IMR-90 (cell line): ENCODE results near the gene SERPINF2. TPM values are rescaled to one million over a fixed set of nuclear protein-coding genes. Genes with fewer than 3 reads are reported as not detected.
"Not testable (repeated sequence)": the region's sequence is repeated elsewhere in the genome, so short reads cannot be mapped to it uniquely, and the experiment has no call there.

Source experiments
- ATAC-seq: fragments of 200-7000 bp; cut with Tn5 transposase; 2 replicates; pipeline ENCODE4 v1.9.1; 2020; ENCODE audit warnings: low read depth, mild to moderate bottlenecking, moderate library complexity
- BruUV-seq: library from RNA; stranded (reverse); fragments of 400-500 nt; replicated peaks from 2 replicates; lab custom pipeline; 2021; lab: Mats Ljungman, UMichigan
- CTCF ChIA-PET: fragments of 300-600 bp; formaldehyde crosslinking; extraction: SDS; loops from one replicate; lab custom pipeline; 2021; ENCODE audit warnings: antibody characterized with exemption; lab: Yijun Ruan, JAX
- POLR2A ChIA-PET: fragments of 300-600 bp; sonication (Branson Sonifier 250); formaldehyde crosslinking; loops from one replicate; lab custom pipeline; 2022; ENCODE audit warnings: antibody characterized with exemption; ENCODE audit not compliant: unreplicated experiment; lab: Charles Lee
- DNase-seq: peaks from one replicate; pipeline ENCODE4 v3.0.0; 2013
- H2AFZ ChIP-seq: replicated peaks from 2 replicates; pipeline ENCODE3; 2013; ENCODE audit warnings: low read length, mild to moderate bottlenecking; ENCODE audit not compliant: poor library complexity
- H2AK5ac ChIP-seq: 2 replicates; pipeline ENCODE4 v1.6.1; 2013; ENCODE audit warnings: low read depth, low read length, inconsistent platforms
- H2AK9ac ChIP-seq: replicated peaks from 2 replicates; pipeline ENCODE3; 2013; ENCODE audit warnings: mild to moderate bottlenecking, low read depth, low read length, moderate library complexity; ENCODE audit not compliant: poor library complexity
- H2BK120ac ChIP-seq: 2 replicates; pipeline ENCODE4 v1.6.1; 2013; ENCODE audit warnings: low read depth, low read length, inconsistent platforms
- H2BK15ac ChIP-seq: 3 replicates; pipeline ENCODE4 v1.6.1; 2013; ENCODE audit warnings: low read depth, low read length, inconsistent platforms
- H2BK20ac ChIP-seq: 2 replicates; pipeline ENCODE4 v1.6.1; 2013; ENCODE audit warnings: low read depth, mild to moderate bottlenecking, inconsistent platforms, low read length, moderate library complexity
- H2BK5ac ChIP-seq: 2 replicates; pipeline ENCODE4 v1.6.1; 2013; ENCODE audit warnings: mild to moderate bottlenecking, low read depth, low read length, inconsistent platforms; ENCODE audit not compliant: poor library complexity, severe bottlenecking
- H3K14ac ChIP-seq: replicated peaks from 2 replicates; pipeline ENCODE4 v1.6.1; 2013; ENCODE audit warnings: low read depth, low read length, inconsistent platforms
- H3K18ac ChIP-seq: 2 replicates; pipeline ENCODE4 v1.6.1; 2013; ENCODE audit warnings: low read depth, low read length, control low read depth
- H3K23ac ChIP-seq: 2 replicates; pipeline ENCODE4 v1.6.1; 2013; ENCODE audit warnings: low read depth, low read length, inconsistent platforms
- H3K27ac ChIP-seq: 2 replicates; pipeline ENCODE4 v1.5.1; 2013; ENCODE audit warnings: mild to moderate bottlenecking, control low read depth, low read length; ENCODE audit not compliant: insufficient read depth
- H3K27me3 ChIP-seq: 2 replicates; pipeline ENCODE4 v1.6.1; 2013; ENCODE audit warnings: low read length; ENCODE audit not compliant: control insufficient read depth, insufficient read depth
- H3K36me3 ChIP-seq: 2 replicates; pipeline ENCODE4 v1.6.1; 2013; ENCODE audit warnings: low read length, mixed read lengths; ENCODE audit not compliant: control insufficient read depth, insufficient read depth
- H3K4ac ChIP-seq: 2 replicates; pipeline ENCODE4 v1.6.1; 2013; ENCODE audit warnings: low read depth, low read length, inconsistent platforms
- H3K4me1 ChIP-seq: 2 replicates; pipeline ENCODE4 v1.6.1; 2013; ENCODE audit warnings: low read length, mixed read lengths; ENCODE audit not compliant: control insufficient read depth, insufficient read depth
- H3K4me2 ChIP-seq: 2 replicates; pipeline ENCODE4 v1.6.1; 2013; ENCODE audit warnings: low read depth, mild to moderate bottlenecking, control low read depth, low read length, moderate library complexity
- H3K4me3 ChIP-seq: 2 replicates; pipeline ENCODE4 v1.5.1; 2013; ENCODE audit warnings: low read depth, mild to moderate bottlenecking, control low read depth, low read length, moderate library complexity; ENCODE audit not compliant: insufficient read depth
- H3K56ac ChIP-seq: 2 replicates; pipeline ENCODE4 v1.6.1; 2013; ENCODE audit warnings: low read length, inconsistent platforms; ENCODE audit not compliant: insufficient read depth; ENCODE audit errors: extremely low read depth
- H3K79me1 ChIP-seq, 2 experiments: 2 replicates each; pipeline ENCODE4 v1.6.1; 2013; ENCODE audit warnings: low read length in 2 of 2, inconsistent platforms in 1 of 2, low read depth in 1 of 2
- H3K9ac ChIP-seq: 2 replicates; pipeline ENCODE4 v1.6.1; 2013; ENCODE audit warnings: low read depth, low read length, control low read depth
- H3K9me1 ChIP-seq: 2 replicates; pipeline ENCODE4 v1.6.1; 2013; ENCODE audit warnings: low read length, inconsistent platforms; ENCODE audit not compliant: insufficient read depth
- H3K9me3 ChIP-seq: 2 replicates; pipeline ENCODE4 v1.6.1; 2013; ENCODE audit warnings: low read length; ENCODE audit not compliant: control insufficient read depth, insufficient read depth
- H4K20me1 ChIP-seq: 2 replicates; pipeline ENCODE4 v1.6.1; 2013; ENCODE audit warnings: low read length, inconsistent platforms; ENCODE audit not compliant: insufficient read depth
- H4K5ac ChIP-seq: 2 replicates; pipeline ENCODE4 v1.6.1; 2013; ENCODE audit warnings: mild to moderate bottlenecking, low read depth, low read length, control low read depth
- H4K8ac ChIP-seq, 2 experiments: 2 replicates each; pipeline ENCODE4 v1.6.1; 2013; ENCODE audit warnings: low read depth in 2 of 2, low read length in 2 of 2, control low read depth in 1 of 2, inconsistent platforms in 1 of 2
- H4K91ac ChIP-seq: 2 replicates; pipeline ENCODE4 v1.6.1; 2013; ENCODE audit warnings: low read depth, low read length, inconsistent platforms; ENCODE audit not compliant: insufficient read depth
- WGBS, 2 experiments: methylation state at CpG; one replicate each; pipeline versions ENCODE4 v1.1.5 to v1.1.7; 2013; ENCODE audit warnings: missing lambda C conversion rate in 2 of 2; ENCODE audit not compliant: insufficient read length in 1 of 2; ENCODE audit errors: extremely low coverage in 2 of 2; 5-methylcytosine and 5-hydroxymethylcytosine counted together
- dilution Hi-C: fragments of 300-500 bp; cut with HindIII; formaldehyde crosslinking; loops from one replicate; pipeline ENCODE4 v1.14.3; 2018; ENCODE audit warnings: low sequenced_read_pairs; ENCODE audit not compliant: unreplicated experiment
- in situ Hi-C: fragments of 300-500 bp; cut with MboI; formaldehyde crosslinking; loops from 3 replicates; pipeline ENCODE4 v1.14.3; 2019; ENCODE audit warnings: low sequenced_read_pairs, inconsistent platforms, mixed read lengths
- intact Hi-C: fragments of 100-400 bp; cut with micrococcal nuclease; formaldehyde crosslinking; loops from 2 replicates; pipeline ENCODE4 v1.10.0; 2022
- polyA plus RNA-seq, 3 experiments: library from polyadenylated mRNA; depleted of rRNA; stranded (reverse); fragments of >200 nt; gene quantifications; 2 replicates each; pipeline ENCODE4 v1.2.3, GENCODE V29; 2012; ENCODE audit warnings: low replicate concordance in 1 of 3
- total RNA-seq: library from RNA; depleted of rRNA; stranded (reverse); fragments of >200 nt; gene quantifications from 2 replicates; pipeline ENCODE4 v1.2.3, GENCODE V29; 2012

The SERPINF2 gene
- total and polyA plus RNA-seq, 2 of the 4 experiments (the other 2 are of a cell fraction): not detected

GRCh38 chr17:1741899-1742298 lies 772 bp upstream of the SERPINF2 start:
- DNase-seq: not testable (repeated sequence)

More at GRCh38 chr17:1741899-1742298, 772 bp upstream of the SERPINF2 start:
- H3K27me3 ChIP-seq, H2AFZ ChIP-seq, BruUV-seq, H2BK15ac ChIP-seq, H3K27ac ChIP-seq, H3K56ac ChIP-seq, H2BK20ac ChIP-seq, H3K79me1 ChIP-seq, H3K9me3 ChIP-seq, H4K91ac ChIP-seq, H4K5ac ChIP-seq, H3K18ac ChIP-seq, H3K4me2 ChIP-seq, H3K9me1 ChIP-seq, H3K14ac ChIP-seq, H2BK5ac ChIP-seq, intact Hi-C loops, ATAC-seq, H2BK120ac ChIP-seq, H3K9ac ChIP-seq, H2AK9ac ChIP-seq, H3K4me1 ChIP-seq, H3K4me3 ChIP-seq, H4K20me1 ChIP-seq, H3K4ac ChIP-seq, CTCF ChIA-PET, H3K23ac ChIP-seq, H2AK5ac ChIP-seq, POLR2A ChIA-PET, dilution Hi-C loops, H4K8ac ChIP-seq, in situ Hi-C loops: not testable (repeated sequence)
- WGBS, 2 experiments: 100% methylated on average over 3 of the region's 7 CpGs; no CpG with 5 or more reads in 1 of the 2 experiments
- H3K36me3 ChIP-seq: peaks cover 10% of the 10 kb centered on the region
